WI38 (cell line): ENCODE measurements around the gene L3MBTL2.

ENCODE experiments used
- H3K4me3 ChIP-seq: 2 replicates; pipeline ENCODE4 v1.5.1; 2011; ENCODE audit warnings: low read depth, mild to moderate bottlenecking, control low read depth, low read length
- CTCF ChIP-seq: IDR thresholded peaks from 2 replicates; pipeline ENCODE4 v1.5.1; 2012; ENCODE audit warnings: low read depth, mild to moderate bottlenecking, control low read depth, low read length

The L3MBTL2 gene

GRCh38 chr22:41243361-41243760 is 38.2 kb downstream of the L3MBTL2 start:
- TF ChIP-seq CTCF = no peak

DNA sequence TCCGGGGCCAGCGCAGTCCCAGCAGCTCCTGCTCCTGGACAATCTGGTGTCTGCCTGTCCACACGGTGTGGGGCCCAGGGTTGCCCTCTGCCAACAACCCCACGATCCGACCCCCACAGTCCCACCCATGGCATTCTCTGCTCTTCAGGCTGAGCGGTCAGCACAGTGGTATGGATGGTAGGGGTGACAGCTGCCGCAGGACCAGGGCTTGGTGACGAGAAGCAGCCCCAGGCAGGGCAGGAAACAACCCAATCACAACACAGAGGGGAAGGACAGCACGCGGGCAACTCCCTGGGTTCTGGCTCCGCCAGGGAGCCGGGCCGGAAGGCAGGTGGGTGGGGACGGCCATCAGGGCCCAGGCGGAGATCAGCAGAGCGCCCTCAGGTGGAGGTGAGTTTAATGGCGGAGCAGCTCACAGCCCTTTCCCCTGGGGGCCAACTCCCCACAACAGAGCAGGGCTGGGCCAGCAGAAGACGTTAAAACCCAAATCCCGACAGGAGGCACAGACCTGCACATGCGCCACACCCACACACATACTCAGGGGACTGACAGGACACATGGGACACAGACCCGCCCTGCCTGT is 40.9 kb downstream of the L3MBTL2 start:
- TF ChIP-seq CTCF = no peak
- no peak overlapping the region for H3K4me3 ChIP-seq

More at GRCh38 chr22:41243361-41243760, 38.2 kb downstream of the L3MBTL2 start:
- H3K4me3 ChIP-seq = no peak overlapping the region

GRCh38 chr22:41247703-41248102 is 42.6 kb downstream of the L3MBTL2 start:
- TF ChIP-seq CTCF = no peak
- H3K4me3 ChIP-seq = no peak overlapping the region

DNA sequence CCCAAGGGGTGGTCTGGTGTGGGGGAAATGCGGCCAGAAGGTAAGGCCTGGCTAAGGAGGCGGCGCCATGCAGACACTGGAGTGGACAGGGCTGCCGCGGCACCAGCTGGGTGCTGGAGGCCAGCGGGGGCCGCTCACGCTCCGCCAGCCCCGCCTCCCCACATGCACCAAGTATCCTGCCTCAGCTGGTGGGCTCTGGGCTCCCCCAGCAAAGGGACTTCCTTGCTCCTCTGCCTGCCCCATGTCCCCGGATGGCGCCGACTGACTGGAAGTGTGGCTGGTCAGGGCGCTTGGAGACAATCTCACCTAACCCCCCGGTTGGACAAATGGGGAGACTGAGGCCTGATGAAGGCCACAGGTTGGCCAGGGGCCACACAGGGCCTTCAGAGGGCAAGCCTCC is 43.2 kb downstream of the L3MBTL2 start:
- no peak overlapping the region for H3K4me3 ChIP-seq
- no peak for TF ChIP-seq CTCF

GRCh38 chr22:41248758-41249157 is 43.6 kb downstream of the L3MBTL2 start:
- H3K4me3 ChIP-seq = no peak overlapping the region
- TF ChIP-seq CTCF = no peak

DNA sequence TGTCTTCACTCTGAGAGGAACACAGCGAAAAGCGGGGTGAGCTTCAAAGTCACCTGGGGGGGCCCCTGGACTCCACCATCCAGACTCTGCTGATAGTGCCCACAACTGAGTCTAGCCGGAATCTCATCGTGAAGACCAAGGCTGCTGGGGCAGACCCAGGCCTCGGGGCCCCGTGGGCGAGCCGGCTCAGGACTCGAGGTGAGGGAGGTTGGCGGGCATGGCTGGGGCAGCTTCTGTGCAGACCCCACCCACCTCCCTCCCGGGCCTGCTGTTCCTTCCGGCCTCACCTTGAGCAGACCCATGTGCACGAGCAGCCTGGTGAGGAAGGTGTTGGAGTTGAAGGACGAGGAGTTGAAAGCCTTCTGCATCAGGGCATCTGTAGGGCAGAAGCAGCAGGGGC is 44.3 kb downstream of the L3MBTL2 start:
- H3K4me3 ChIP-seq = no peak overlapping the region
- no peak for TF ChIP-seq CTCF

GRCh38 chr22:41250127-41250526 is 45.0 kb downstream of the L3MBTL2 start:
- no peak overlapping the region for H3K4me3 ChIP-seq
- TF ChIP-seq CTCF = no peak
